H9 (cell line): Measurements from ENCODE around the gene ZNF79. TPM values are rescaled to one million over a fixed set of nuclear protein-coding genes. Genes with fewer than 3 reads are reported as not detected.

Experiments
- DNase-seq: peaks from one replicate; pipeline ENCODE4 v3.0.0-alpha.2; 2017
- H2AFZ ChIP-seq: one replicate; pipeline ENCODE4 v1.6.1; 2013; ENCODE audit warnings: mild to moderate bottlenecking, low read length, control low read depth, moderate library complexity
- H2AK5ac ChIP-seq: 2 replicates; pipeline ENCODE4 v1.6.1; 2013; ENCODE audit warnings: low read length, control low read depth, mixed read lengths; ENCODE audit not compliant: insufficient read length
- H2BK120ac ChIP-seq: one replicate; pipeline ENCODE4 v1.6.1; 2013; ENCODE audit warnings: low read depth, mild to moderate bottlenecking, low read length, control low read depth, inconsistent platforms; ENCODE audit not compliant: poor library complexity, severe bottlenecking
- H2BK12ac ChIP-seq: 2 replicates; pipeline ENCODE4 v1.6.1; 2013; ENCODE audit warnings: low read length, control low read depth, mixed read lengths, low read depth; ENCODE audit not compliant: insufficient read length
- H2BK15ac ChIP-seq: 2 replicates; pipeline ENCODE4 v1.6.1; 2013; ENCODE audit warnings: low read depth, low read length, control low read depth
- H2BK20ac ChIP-seq: one replicate; pipeline ENCODE4 v1.6.1; 2013; ENCODE audit warnings: low read depth, mild to moderate bottlenecking, low read length, control low read depth, inconsistent platforms; ENCODE audit not compliant: poor library complexity, severe bottlenecking
- H2BK5ac ChIP-seq: 2 replicates; pipeline ENCODE4 v1.6.1; 2013; ENCODE audit warnings: low read length, control low read depth, mixed read lengths; ENCODE audit not compliant: insufficient read length
- H3K14ac ChIP-seq: 2 replicates; pipeline ENCODE4 v1.6.1; 2013; ENCODE audit warnings: low read length, control low read depth; ENCODE audit not compliant: insufficient read depth
- H3K18ac ChIP-seq: 2 replicates; pipeline ENCODE4 v1.6.1; 2013; ENCODE audit warnings: low read depth, mild to moderate bottlenecking, mixed read lengths, low read length, control low read depth; ENCODE audit not compliant: insufficient read length
- H3K23ac ChIP-seq: 2 replicates; pipeline ENCODE4 v1.6.1; 2013; ENCODE audit warnings: low read length, control low read depth, mixed read lengths, low read depth; ENCODE audit not compliant: insufficient read length
- H3K23me2 ChIP-seq: 2 replicates; pipeline ENCODE4 v1.6.1; 2013; ENCODE audit warnings: low read depth, mild to moderate bottlenecking, mixed read lengths, low read length, control low read depth; ENCODE audit not compliant: insufficient read length, poor library complexity, severe bottlenecking
- H3K27ac ChIP-seq: 2 replicates; pipeline ENCODE4 v1.5.1; 2013; ENCODE audit warnings: low read length, control low read depth, mixed read lengths, low read depth; ENCODE audit not compliant: insufficient read length
- H3K27me3 ChIP-seq: 2 replicates; pipeline ENCODE4 v1.6.1; 2013; ENCODE audit warnings: low read length, control low read depth, inconsistent platforms; ENCODE audit not compliant: insufficient read depth
- H3K4ac ChIP-seq: 2 replicates; pipeline ENCODE4 v1.6.1; 2013; ENCODE audit warnings: low read depth, mild to moderate bottlenecking, control low read depth, inconsistent platforms, low read length, moderate library complexity
- H3K4me1 ChIP-seq: 2 replicates; pipeline ENCODE4 v1.6.1; 2013; ENCODE audit warnings: low read length, control low read depth, inconsistent platforms; ENCODE audit not compliant: insufficient read depth
- H3K4me2 ChIP-seq: 2 replicates; pipeline ENCODE4 v1.6.1; 2013; ENCODE audit warnings: low read length, control low read depth, mixed read lengths; ENCODE audit not compliant: insufficient read length, insufficient read depth
- H3K56ac ChIP-seq: 2 replicates; pipeline ENCODE4 v1.6.1; 2013; ENCODE audit warnings: low read depth, mild to moderate bottlenecking, mixed read lengths, low read length, control low read depth; ENCODE audit not compliant: insufficient read length
- H3K79me1 ChIP-seq: 2 replicates; pipeline ENCODE4 v1.6.1; 2013; ENCODE audit warnings: low read depth, mild to moderate bottlenecking, moderate library complexity, low read length, control low read depth, inconsistent platforms; ENCODE audit not compliant: insufficient read depth, poor library complexity, severe bottlenecking
- H3K79me2 ChIP-seq: 2 replicates; pipeline ENCODE4 v1.6.1; 2013; ENCODE audit warnings: low read length, control low read depth, inconsistent platforms; ENCODE audit not compliant: insufficient read depth
- H3K9ac ChIP-seq: 2 replicates; pipeline ENCODE4 v1.6.1; 2013; ENCODE audit warnings: low read length, control low read depth, mixed read lengths; ENCODE audit not compliant: insufficient read length; ENCODE audit errors: extremely low read depth
- H3K9me3 ChIP-seq: one replicate; pipeline ENCODE4 v1.6.1; 2013; ENCODE audit warnings: low read depth, low read length, inconsistent platforms; ENCODE audit not compliant: control insufficient read depth
- H3T11ph ChIP-seq: one replicate; pipeline ENCODE4 v1.6.1; 2013; ENCODE audit warnings: mild to moderate bottlenecking, low read length, control low read depth, inconsistent platforms
- H4K20me1 ChIP-seq: one replicate; pipeline ENCODE4 v1.6.1; 2013; ENCODE audit not compliant: control insufficient read depth, insufficient read length, insufficient read depth
- H4K5ac ChIP-seq: 2 replicates; pipeline ENCODE4 v1.6.1; 2013; ENCODE audit warnings: low read depth, mild to moderate bottlenecking, mixed read lengths, low read length, control low read depth; ENCODE audit not compliant: insufficient read length
- H4K8ac ChIP-seq: replicated peaks from 2 replicates; pipeline ENCODE4 v1.6.1; 2013; ENCODE audit warnings: low read length, control low read depth, mixed read lengths, low read depth; ENCODE audit not compliant: insufficient read length
- H4K91ac ChIP-seq: 2 replicates; pipeline ENCODE4 v1.6.1; 2013; ENCODE audit warnings: low read depth, mild to moderate bottlenecking, moderate library complexity, mixed read lengths, low read length, control low read depth; ENCODE audit not compliant: insufficient read length
- H3K27ac Mint-ChIP-seq, 3 experiments: 2 replicates in 2 of 3; 3 replicates in 1 of 3; pipeline ENCODE4 v1.8.0; 2020 to 2021; ENCODE audit warnings: mixed read lengths in 3 of 3, mild to moderate bottlenecking in 1 of 3, moderate library complexity in 1 of 3
- H3K27me3 Mint-ChIP-seq: 2 replicates; pipeline ENCODE4 v1.8.0; 2021; ENCODE audit warnings: low read depth, mild to moderate bottlenecking, moderate library complexity, mixed read lengths
- H3K36me3 Mint-ChIP-seq, 3 experiments: 2 replicates in 2 of 3; 3 replicates in 1 of 3; pipeline ENCODE4 v1.8.0; 2020 to 2021; ENCODE audit warnings: low read depth in 3 of 3, mixed read lengths in 3 of 3; ENCODE audit not compliant: insufficient read depth in 1 of 3
- H3K4me1 Mint-ChIP-seq, 2 experiments: 2 replicates each; pipeline ENCODE4 v1.8.0; 2020; ENCODE audit warnings: mixed read lengths in 2 of 2
- H3K4me3 Mint-ChIP-seq, 2 experiments: 2 replicates in 1 of 2; 3 replicates in 1 of 2; pipeline ENCODE4 v1.8.0; 2020 to 2021; ENCODE audit warnings: mild to moderate bottlenecking in 2 of 2, mixed read lengths in 2 of 2, moderate library complexity in 1 of 2
- H3K9me3 Mint-ChIP-seq, 2 experiments: 2 replicates in 1 of 2; 3 replicates in 1 of 2; pipeline ENCODE4 v1.8.0; 2020; ENCODE audit warnings: mild to moderate bottlenecking in 2 of 2, mixed read lengths in 2 of 2, moderate library complexity in 1 of 2
- CTCF ChIP-seq: fragments of 200-600 bp; sonication (generic); conservative IDR thresholded peaks from 3 replicates; pipeline ENCODE4 v1.8.0; 2021; ENCODE audit warnings: antibody characterized with exemption, mild to moderate bottlenecking
- WGBS: extraction: QIAGEN DNeasy Blood & Tissue Kit; methylation state at CpG from one replicate; pipeline ENCODE4 v1.1.7; 2013; ENCODE audit warnings: missing lambda C conversion rate, low lambda C conversion rate, mixed read lengths; ENCODE audit not compliant: insufficient read length; ENCODE audit errors: extremely low coverage; 5-methylcytosine and 5-hydroxymethylcytosine counted together
- total RNA-seq: library from RNA; stranded (reverse); gene quantifications from 2 replicates; pipeline ENCODE4 v1.2.1, GENCODE V29; 2021

The ZNF79 gene
- total RNA-seq, 1 experiment from 2014 or later, result 11.5 TPM

- Histone ChIP-seq H2BK20ac (no peak overlapping the region), H3K18ac (no peak overlapping the region), H3K9me3 (no peaks in the 10 kb centered on the region), H3K4ac (no peak overlapping the region), H2BK120ac (no peak overlapping the region), H3K9ac (no peak overlapping the region), H2BK15ac (no peak overlapping the region), H3K4me2 (no peak overlapping the region), H3K14ac (no peak overlapping the region), H4K5ac (no peak overlapping the region), H2AFZ (no peak overlapping the region), H2BK5ac (no peak overlapping the region), H3K79me1 (no peaks in the 10 kb centered on the region), H3K27ac (no peak overlapping the region), H3K23me2 (no peaks in the 10 kb centered on the region), H2AK5ac (no peak overlapping the region), H3T11ph (no peak overlapping the region), H3K27me3 (no peaks in the 10 kb centered on the region), H4K20me1 (no peaks in the 10 kb centered on the region), H4K8ac (no peak overlapping the region), H2BK12ac (no peak overlapping the region), H4K91ac (no peak overlapping the region), H3K56ac (no peak overlapping the region), H3K23ac (no peak overlapping the region), H3K4me1 (no peaks in the 10 kb centered on the region), H3K79me2 (no peaks in the 10 kb centered on the region)
- Mint-ChIP-seq H3K9me3 (no peaks in the 10 kb centered on the region), H3K4me1 (no peaks in the 10 kb centered on the region), H3K36me3 (peaks cover 9 to 25% (median 19%) of the 10 kb centered on the region in 3 experiments; a peak in 6 of 7 replicates), H3K27me3 (no peaks in the 10 kb centered on the region), H3K4me3 (no peak overlapping the region), H3K27ac (no peak overlapping the region)
- DNase-seq, result no peak
- no CpG with 5 or more reads among the region's 22 CpGs for WGBS
- no peak for TF ChIP-seq CTCF
Measured at GRCh38 chr9:127403507-127404192, 20.5 kb upstream of the ZNF79 start.
